Suprapubic skin (tissue), 3 donors: ENCODE data around the gene SLC9A7.

Source experiments
- CTCF ChIP-seq, 2 donors: fragments of 200-600 bp in 1 of 2; fragments of 450-650 bp in 1 of 2; sonication (generic) in 1 of 2; IDR thresholded peaks; one replicate each; pipeline ENCODE4 v1.5.1; 2016 to 2019; ENCODE audit warnings: antibody characterized with exemption in 2 of 2, mild to moderate bottlenecking in 1 of 2, moderate library complexity in 1 of 2
- EP300 ChIP-seq: sonication (generic); formaldehyde crosslinking; IDR thresholded peaks from one replicate; pipeline ENCODE4 v1.6.1; 2017; ENCODE audit warnings: antibody characterized with exemption
- POLR2A ChIP-seq, 2 donors: fragments of 450-650 bp; IDR thresholded peaks; one replicate each; pipeline ENCODE4 v1.6.1; 2017; ENCODE audit warnings: antibody characterized with exemption in 2 of 2, mild to moderate bottlenecking in 2 of 2, moderate library complexity in 2 of 2

GRCh38 chrX:46584736-46585135, 174.2 kb downstream of the SLC9A7 start:
- no peak for TF ChIP-seq EP300
- no peak for TF ChIP-seq CTCF (IDR thresholded peaks at IDR 0.05)
- no peak for TF ChIP-seq POLR2A (IDR thresholded peaks at IDR 0.05)
